GM18520 (cell line): ENCODE measurements around the gene MS4A15.

Experiments
- ATAC-seq: cut with Tn5 transposase; IDR thresholded peaks from one replicate; pipeline ENCODE4 v1.9.1; 2021; ENCODE audit not compliant: unreplicated experiment

MS4A15 gene

DNA sequence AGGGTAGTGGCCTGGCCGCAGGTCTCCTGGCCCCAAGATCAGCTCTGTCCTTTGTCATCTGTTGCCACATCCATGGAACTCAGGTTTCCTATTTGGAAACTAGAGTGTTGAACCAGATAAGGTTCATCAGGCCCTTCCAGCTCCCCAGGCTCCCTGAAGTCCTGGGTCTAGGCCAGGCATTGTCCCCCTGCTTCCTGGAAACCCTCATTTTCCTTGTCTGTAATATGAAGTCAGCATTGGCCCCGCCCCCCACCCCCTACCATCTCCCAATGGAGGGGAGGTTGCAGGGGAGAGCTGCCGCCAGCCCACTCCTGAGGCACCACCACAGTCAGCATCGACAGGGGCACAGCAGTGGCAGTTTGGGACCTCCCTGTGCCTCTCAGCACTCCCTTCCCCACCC, 19.5 kb downstream of the MS4A15 start:
- no peak for ATAC-seq

DNA sequence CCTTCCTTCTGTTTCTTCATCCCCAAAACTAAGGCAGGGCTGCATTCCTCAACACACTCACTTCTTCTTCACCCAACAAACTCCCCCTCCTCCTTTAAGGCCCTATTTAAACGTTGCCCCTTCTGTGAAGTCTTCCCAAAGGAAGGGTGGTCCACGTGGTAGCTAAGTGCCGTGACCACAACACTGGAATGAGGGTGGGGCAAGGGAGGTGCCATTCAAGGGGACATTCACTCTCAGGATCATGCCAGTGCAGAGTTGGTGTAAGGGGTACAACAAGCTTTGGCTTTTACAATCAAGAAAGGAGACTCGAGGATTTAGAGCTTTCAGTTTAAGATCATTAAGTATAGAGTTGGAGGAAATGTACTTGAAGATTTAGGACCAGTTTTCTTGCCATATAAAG, 20.4 kb downstream of the MS4A15 start:
- ATAC-seq: no peak

DNA sequence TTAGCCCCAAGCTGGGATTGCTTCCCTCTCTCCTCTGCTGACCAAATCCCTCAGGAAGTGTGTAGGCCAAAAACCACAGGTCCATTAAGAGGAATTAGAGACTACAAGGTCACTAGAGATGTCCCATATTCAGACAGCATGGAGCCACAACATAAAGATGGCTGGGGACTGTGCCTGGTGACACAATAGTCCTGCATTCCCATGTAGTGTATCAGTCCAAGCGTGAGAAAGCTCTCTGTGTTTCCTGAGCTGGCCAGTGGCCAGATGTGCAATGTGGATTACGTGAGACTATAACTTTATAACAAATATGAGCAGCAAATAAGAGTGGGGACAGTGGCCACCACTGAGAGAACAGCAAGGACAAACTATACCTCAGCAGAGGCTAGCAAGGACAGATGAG, 20.9 kb downstream of the MS4A15 start:
- ATAC-seq: no peak

DNA sequence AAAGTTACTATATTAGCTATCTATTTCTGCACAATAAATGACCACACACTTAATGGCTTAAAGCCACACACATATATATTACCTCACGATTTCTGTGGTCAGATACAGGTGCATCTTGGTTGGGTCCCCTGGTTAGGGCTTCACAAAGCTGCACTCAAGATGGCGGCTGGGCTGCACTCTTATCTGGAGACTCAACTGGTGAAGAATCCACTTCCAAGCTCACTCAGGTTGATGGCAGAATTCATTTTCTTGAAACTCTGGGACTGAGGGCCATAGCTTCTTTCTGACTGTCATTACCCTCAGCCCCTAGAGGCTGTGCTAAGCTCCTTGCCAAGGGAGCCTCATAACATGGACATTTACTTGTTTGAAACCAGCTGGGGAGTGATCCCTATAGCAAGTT, 23.4 kb downstream of the MS4A15 start:
- ATAC-seq: no peak

DNA sequence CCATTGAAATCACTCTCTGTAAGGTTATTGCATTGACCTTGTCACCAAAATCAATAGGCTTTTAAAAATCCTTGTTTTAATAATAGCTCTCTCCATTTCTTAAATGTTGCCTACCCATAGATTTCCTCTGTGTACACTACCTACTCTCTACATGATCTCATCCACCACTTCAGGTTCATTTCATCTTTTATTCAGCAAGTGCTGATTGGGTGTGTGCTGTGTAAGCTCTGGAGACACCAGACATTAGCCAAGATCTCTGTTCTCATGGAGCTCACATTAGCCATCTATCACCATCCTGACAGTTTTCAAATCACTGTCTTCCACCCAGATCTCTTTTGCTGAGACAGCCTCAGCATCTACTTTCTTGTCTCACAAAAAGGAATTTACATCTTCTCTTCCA, 24.1 kb downstream of the MS4A15 start:
- ATAC-seq: no peak

DNA sequence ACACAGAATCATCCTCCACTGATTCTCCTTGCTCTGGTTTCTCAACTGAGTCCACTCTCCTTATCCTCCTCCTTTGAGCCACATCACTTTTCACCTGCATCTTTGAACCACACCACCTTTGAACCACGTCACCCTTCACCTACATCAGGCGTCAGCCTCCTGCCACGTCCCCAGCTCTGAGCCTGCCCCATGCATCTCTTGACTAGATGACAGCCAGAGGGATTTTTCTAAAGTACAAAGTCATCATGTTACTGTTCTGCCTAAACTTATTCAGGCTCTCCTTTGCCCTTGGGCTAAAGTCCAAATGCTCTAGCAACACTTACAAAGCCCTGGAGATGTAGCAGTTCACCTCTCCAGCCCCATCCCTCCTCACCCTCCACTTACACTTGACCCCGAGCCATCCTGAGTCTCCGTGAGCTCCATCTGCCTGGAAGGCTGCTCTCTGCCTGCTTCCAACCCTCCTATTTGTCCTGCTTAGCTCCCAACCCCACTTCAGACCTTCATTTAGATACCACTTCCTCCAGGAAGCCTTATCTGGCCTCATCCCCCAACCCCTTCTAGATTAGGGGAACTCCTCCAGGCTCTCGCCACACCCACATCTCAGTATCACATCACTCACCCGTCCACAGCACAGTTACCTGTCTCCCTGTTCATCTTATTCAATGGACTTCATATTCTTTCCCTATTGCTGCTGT, 24.8 kb downstream of the MS4A15 start:
- no peak for ATAC-seq

DNA sequence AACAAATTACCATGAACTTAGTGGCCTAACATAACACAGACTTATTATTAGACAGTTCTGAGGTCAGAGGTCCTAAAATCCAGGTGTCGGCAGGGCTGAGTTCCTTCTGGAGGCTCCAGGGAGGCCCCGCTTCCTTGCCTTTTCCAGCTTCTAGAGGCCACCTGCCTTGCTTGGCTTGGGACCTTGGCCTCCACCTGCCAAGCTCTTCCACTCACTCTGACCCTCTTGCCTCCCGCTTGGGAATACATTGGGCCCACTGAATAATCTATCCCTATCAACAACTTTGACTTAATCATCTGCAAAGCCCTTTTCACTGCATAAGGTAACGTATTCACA, 25.3 kb downstream of the MS4A15 start:
- no peak for ATAC-seq

DNA sequence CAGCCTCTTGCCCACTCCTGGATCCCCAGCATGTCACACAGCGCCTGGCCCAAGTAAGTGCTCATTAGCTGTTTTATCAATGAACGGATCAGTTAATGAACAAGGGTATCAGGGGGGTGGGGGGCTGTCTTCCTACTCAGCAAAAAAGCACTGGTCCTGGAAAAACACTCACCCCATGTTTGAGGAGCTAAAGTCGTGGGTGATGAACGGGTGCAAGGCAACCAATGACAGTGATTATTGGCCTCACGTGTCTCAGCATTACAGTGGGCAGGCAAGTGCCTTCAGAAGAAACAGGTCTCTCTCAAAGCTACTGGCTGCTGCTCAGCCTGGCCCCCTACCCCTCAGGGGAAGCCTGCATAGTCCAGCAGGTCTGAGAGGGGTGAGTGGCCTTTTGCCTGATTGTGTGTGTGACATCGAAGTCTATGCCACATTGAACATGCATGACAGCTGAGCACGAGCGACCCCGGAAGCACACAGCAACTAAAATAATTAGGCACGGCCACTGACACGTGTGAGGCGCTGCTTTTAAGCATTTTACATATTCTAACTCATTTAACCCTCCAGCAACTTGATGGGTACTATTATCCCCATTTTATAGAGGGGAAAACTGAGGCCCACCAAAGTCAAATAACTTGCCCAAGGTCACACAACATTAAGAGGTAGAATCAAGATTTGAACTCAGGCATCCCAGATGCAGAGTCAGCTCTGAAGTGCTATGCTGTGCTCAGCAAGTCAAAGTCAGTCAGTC, 25.9 kb downstream of the MS4A15 start:
- no peak for ATAC-seq

DNA sequence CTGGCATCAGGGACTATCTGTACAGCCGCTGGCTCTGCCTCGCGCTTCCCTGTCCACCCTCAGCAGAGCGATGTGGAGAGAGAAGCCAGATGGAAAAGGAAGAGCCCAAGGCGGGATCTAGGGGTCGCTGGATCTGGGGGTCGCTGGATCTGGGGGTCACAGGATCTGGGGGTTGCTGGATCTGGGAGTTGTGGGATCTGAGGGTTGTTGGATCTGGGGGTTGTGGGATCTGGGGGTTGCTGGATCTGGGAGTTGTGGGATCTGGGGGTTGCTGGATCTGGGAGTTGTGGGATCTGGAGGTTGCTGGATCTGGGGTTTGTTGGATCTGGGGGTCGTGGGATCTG, 26.4 kb downstream of the MS4A15 start:
- ATAC-seq: no peak

DNA sequence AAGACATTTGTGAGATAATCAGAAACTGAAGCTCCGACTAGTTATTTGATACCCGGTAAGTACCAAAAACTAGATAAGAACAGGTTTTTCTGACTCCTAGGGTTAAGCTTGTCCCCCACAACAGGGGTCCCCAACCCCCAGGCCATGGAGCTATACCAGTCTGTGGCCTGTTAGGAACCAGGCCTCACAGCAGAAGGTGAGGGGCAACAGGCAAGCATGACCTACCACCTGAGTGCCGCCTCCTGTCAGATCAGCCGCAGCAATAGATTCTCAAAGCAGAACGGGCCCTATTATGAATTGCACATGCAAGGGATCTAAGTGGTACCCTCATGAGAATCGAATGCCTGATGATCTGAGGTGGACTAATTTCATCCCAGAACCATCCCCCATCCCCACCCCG, 27.2 kb downstream of the MS4A15 start:
- ATAC-seq: no peak

DNA sequence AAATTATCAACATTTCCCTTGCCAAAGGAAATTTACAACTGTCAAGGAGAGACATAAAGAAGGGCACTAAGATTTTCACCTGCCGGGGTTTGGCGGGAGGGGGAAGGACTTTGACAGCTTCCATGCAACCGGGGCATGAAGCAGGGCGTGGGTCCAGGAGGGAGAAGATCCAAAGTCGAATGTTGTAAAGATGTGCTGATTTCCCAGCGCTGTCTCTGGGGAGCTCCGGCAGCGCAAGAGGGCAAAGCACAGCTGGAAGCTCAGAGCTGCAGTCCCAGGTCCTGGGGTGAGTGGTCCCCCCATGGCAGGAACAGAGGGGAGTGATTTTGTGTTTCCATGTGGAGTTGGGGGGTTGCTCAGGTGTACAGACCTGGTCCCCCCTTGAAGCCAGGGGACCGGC, 28.5 kb downstream of the MS4A15 start, which contains the start of gene MS4A10:
Gene MS4A10, plus strand, starts transcription at position 198 of the 400 bp plus-strand sequence. CDS start 5,003 bp downstream, outside the sequence.
- no peak for ATAC-seq

DNA sequence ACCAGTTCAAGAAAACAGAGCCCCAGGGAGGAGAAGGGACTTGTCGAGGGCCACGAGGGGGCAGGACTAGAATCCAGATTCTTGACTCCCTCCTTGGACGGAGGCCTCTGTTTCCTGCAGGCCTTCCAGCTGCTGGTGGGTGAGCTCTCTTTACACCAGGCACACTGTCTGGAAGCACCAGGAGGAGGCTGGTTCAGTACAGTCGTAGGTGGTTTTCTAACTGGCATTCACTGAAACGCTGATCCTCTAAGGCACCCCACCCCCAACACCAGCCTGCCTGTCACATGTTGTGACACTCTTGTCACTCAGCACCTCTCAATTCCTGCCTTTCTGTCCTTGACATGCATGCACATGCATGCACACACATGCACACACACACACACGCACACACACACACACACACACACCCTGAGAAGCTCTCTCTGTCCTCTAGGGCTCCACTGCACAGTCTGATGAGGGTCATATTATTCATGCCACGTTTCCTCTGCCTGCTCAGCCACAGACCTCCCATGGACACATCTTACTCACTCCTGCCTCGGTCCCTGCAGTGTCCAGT, 29.2 kb downstream of the MS4A15 start:
- no peak for ATAC-seq

DNA sequence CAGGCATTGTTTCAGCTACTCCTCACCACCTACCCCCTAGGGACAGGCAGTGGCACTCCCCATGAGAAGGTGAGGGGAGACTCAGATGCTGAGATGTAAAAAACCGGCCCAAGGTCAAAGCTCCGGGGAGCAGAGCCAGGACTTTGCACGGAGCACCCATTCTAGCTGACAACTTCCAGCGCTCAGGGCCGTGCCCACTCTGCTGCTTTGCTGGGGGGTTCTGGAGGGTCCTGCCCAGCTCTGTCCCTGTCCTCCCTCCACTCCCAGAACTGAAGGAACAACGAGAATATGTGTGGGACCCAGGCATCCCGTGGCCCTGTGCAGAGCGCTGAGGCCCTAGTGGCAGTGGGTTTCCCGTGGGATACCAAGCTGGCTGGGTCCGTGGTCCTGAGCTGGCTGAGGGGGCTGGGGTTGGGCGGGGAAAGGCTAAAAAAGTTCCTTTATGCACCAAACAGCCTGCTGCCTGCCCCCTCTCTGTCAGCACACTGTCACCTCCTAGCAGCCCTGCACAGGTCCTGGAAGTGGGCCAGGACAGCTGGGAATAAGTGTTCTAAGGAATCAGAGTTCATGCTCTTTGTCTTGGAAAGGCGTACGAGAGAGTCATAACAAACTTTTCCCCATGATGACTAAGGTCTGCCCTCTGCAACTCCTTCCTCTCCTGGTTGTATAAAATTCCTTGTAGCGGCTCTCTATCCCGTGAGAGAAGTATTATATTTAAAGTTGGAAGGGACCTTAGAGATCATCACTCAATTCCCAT, 30.3 kb downstream of the MS4A15 start:
- no peak for ATAC-seq

DNA sequence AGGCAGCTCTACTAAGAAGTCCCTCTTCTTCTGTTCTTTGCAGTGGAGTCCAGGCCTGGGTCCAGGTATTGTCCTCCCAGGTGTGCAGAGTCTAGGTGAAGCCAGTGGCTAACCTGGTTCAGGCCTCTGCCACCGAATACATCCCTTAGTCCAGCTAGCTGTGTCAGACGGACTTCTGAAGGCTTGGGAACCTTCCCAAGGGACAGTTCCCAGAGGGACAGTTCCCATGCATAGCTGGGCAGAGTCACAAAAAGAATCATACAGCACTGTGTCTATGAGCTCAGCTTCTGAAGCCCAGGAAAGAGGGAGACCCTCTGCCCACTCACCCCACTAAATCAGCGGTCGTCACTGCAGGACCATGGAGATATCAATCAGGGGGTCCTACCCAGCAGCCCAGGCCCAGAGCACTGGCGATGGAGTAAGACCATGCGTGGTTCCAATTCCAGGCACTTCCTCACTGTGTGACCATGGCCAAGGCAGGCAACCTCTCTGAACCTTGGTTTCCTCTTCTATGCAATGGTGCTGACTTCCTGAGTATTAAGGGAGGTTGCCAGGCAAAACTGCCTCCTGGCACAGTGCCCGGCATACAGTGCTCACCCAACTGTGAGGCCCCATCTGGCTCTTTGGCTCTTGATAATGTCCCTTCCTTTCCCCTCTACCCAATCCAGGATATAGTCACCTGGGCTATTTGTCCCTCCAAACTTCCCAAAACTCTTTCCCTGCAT, 31.9 kb downstream of the MS4A15 start:
- no peak for ATAC-seq

DNA sequence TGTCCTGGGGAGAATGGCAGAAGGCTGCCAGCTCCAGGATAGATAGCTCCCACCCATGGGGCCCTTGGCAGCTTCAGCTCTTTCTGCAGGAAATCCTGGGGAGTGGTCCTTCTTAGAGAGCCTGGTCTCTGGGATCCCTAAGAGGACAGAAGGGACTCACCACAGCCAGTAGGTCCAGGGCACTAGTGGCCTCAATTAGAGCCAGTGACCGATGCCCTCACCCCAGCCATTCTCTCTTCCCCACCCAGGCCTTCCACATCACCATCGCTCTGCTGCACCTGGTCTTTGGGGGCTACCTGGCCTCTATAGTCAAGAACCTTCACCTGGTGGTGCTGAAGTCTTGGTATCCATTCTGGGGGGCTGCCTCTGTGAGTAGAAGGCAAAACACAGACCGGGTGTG, 34.1 kb downstream of the MS4A15 start:
- no peak for ATAC-seq

DNA sequence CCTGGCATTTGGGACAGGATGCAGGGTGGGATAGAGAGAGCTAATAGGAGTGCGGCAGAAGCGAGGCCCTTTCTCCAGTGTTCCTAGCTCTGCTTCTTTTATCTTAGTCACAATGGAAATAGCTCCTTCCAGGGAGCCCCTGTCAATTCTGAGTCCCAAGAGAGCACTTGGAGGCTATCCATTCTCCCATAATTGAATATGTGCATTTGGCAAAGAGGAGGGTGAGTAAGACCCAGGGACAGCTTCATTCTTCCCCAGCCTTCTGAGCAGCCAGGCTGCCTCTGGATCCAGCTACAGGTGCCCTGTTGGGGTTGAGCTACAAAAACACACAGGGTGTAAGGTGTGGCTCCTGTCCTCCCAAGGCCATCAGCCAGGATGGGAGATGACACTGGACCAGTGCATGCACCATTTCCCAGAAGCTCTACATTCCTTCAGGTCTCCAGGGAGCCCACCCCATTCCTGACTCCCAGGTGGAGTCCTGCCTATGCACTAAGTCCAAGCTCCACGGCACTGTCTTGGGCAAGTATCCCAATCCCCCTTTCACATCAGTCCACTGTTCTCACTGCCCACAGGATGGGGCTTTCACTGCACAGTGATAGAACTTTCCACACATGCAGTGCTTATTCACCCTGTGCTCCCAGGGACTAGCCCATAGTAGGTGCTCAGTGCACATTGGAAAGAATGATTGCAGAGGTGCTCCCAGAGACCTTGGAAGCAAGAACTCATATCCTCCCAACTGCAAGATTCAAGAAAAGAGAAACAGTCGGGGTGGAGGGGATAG, 34.7 kb downstream of the MS4A15 start:
- ATAC-seq: no peak

DNA sequence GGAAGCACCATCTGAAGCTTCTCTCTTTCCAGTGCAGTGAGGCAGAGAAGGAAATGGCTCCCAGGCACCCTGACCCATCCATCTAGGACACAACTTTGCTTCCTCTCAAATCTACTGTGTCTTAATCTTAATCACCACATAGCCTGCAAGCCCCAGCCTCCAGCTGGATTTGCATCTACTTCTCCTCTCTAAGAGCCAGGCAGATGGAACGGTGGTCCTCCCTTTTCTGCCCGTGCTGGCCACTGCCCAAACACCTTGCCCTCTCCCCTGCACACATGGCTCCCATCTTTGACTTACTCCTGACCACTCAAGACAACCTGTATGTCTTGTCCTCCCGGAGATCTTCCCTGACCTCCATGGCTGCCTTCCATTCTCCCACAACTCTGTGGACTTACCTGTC, 35.9 kb downstream of the MS4A15 start:
- ATAC-seq: no peak

DNA sequence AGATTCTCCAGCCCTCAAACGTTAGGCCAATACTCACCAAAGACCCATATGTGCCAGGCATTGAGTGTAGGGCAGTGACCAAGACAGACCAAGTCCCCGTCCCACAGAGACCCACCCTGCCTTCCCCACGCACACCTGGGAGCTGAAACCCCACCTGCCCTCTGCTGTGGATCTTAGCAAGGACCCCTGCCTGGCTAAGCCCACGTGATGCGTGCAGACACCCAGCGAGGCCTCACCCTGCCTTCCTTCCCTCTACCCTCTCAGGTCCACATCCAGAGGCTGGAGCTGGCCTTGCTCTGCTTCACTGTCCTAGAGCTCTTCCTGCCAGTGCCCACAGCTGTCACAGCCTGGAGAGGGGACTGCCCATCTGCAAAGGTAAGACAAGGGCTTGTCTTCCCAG, 38.6 kb downstream of the MS4A15 start:
- no peak for ATAC-seq

DNA sequence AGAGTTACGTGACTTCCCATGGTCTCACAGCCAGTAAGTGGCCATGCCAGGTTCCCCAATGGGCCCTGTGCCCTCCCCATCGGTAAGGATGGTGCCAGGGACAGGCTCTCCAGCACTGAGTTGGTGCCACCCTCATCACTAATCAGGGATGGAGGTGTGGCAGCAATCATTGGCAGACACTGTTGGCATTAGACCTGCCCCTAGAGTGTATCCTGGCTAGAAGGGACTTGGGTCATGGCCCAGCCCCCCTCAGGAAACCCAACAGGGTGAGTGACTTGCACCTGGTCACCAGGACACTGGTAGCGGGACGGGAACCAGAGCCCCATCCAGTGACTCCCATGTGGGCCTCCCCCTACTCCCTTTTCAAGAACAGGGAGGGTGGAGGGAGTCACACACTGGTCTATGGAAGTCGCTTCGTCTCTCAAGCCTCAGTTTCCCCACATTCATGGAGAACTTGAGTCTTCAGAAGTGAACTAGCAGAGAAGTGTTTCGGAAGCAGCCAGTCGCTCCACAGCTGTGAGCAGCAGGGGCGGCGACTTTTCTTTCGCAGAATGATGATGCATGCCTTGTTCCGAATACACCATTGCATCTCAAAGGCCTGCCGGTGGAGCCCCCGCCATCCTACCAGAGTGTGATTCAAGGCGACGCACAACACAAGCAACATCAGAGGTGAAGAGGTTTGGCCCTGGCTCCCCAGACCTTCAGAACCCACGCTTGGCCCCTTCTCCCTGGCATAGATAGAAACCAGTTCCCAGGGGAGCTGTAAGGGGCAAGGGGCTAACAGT, 41.4 kb downstream of the MS4A15 start:
- ATAC-seq: no peak

DNA sequence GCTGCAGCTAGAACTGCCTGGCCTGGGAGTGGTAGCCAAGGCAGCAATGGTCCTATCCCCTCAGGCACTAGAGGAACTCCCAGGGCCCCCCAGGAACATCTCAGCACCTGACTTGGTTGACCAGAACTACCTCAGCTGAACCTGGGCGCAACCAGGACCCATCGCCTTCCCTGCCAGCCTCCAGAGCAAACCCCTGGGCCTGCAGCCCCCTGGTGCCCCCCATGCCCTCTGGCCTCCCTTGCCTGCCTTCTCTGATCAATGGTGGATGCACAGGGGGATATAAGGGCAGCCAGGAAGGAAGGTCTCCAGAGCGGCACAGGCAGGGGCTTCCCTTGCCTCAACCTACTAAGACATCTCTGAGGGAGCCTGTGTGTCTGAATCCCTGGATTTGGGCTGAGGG, 42.0 kb downstream of the MS4A15 start:
- ATAC-seq: no peak
